ENCODE results near the gene PIEZO2.
"Not testable (repeated sequence)": the region's sequence is repeated elsewhere in the genome, so short reads cannot be mapped to it uniquely, and the experiment has no call there.

PIEZO2 gene

DNA sequence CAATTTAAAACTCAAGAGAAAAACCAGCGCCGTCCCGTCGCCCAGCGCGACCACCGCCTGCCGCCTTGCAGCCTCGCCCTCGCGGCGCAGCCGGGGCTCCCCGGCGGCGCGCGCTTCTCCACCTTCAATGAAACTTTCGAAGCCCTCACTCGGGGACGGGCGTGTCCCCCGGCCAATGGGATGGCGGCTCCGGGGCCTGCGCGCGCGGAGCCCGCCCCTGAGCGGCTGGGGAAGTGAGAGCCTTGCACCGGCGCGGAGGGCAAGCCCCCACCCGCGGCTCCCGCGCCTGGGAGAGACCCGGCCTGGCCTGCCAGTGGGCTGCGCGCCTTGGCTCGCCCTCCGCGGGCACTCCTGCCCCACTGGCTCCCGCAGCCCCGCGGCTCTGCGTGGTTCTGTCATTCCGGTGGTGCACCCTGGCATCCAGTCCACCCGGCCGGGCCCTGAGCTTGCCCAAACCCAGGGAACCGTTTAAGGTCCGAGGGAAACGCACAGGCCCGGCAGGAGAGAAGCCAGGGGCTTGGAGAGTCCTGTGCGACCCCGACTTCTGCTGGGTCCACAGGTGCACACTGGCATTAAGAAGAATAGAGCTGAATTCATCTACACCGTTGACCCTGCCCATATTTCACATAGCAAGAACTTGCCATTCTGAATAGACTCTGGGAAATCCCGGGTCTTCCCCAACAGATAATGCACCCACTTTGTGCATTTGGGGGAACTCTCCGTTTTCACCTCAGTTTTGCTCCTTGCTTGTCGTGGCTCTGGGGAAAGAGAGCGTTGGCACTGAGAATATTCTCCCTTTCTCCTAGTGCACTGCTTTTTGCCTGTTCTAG, at the start of gene PIEZO2:
Gene PIEZO2, minus strand, starts transcription at position 129 of the 830 bp plus-strand sequence. CDS start 981 bp downstream, outside the sequence.
- H3K9me3 Mint-ChIP-seq: no peaks in the 10 kb centered on the region
- DNase-seq: peak; percentile 56
- H3K27ac Mint-ChIP-seq: no peak within 1 kb of the TSS
- H3K4me1 Mint-ChIP-seq: peaks cover 7 to 14% of the 10 kb centered on the region in 2 donors
- peak within 1 kb of the TSS; percentile 36 to 58 for H3K4me3 Mint-ChIP-seq
- H3K27me3 Mint-ChIP-seq: peaks cover 55 to 62% of the 10 kb centered on the region in 2 donors
- H3K36me3 Mint-ChIP-seq: no peaks in the 10 kb centered on the region
- peak; percentile 88 to 96 for ATAC-seq (replicated peaks)

DNA sequence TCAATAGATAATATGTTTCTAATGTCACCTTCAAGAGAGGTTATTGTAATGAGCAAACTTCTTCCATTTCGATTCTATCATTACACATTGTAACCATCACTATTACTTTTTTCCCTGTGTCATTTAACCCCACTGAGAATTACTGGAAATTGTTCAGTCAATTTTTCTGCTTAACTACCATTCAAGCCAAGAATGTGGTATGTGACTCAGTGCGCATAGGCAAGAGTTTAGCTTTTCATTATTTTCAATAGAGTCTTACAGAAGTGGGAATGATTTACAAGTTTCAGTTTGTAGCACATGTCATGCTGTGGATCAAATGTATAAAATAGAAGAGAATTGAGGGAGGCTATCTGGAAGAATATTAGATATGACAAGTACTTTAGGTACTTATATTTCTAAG, 34.3 kb upstream of the PIEZO2 start:
- H3K36me3 Mint-ChIP-seq: no peaks in the 10 kb centered on the region

DNA sequence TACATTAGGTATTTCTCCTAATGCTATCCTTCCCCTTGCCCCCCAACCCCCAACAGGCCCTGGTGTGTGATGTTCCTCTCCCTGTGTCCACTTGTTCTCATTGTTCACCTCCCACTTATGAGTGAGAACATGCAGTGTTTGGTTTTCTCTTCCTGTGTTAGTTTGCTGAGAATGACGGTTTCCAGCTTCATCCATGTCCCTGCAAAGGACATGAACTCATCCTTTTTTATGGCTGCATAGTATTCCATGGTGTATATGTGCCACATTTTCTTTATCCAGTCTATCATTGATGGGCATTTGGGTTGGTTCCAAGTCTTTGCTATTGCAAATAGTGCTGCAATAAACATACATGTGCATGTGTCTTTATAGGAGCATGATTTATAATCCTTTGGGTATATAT, 32.3 kb upstream of the PIEZO2 start:
- not testable (repeated sequence) for H3K36me3 Mint-ChIP-seq; H3K27ac Mint-ChIP-seq; H3K4me1 Mint-ChIP-seq; H3K9me3 Mint-ChIP-seq; ATAC-seq (replicated peaks); H3K4me3 Mint-ChIP-seq; H3K27me3 Mint-ChIP-seq; DNase-seq

More for the DNA sequence above, 34.3 kb upstream of the PIEZO2 start:
- DNase-seq (no peak), ATAC-seq (replicated peaks) (no peak)
- Mint-ChIP-seq H3K27ac (no peak overlapping the region), H3K4me1 (no peaks in the 10 kb centered on the region), H3K27me3 (peaks cover 0 to 4% of the 10 kb centered on the region in 2 donors), H3K4me3 (no peak overlapping the region), H3K9me3 (peaks cover 0 to 3% of the 10 kb centered on the region in 2 donors)

DNA sequence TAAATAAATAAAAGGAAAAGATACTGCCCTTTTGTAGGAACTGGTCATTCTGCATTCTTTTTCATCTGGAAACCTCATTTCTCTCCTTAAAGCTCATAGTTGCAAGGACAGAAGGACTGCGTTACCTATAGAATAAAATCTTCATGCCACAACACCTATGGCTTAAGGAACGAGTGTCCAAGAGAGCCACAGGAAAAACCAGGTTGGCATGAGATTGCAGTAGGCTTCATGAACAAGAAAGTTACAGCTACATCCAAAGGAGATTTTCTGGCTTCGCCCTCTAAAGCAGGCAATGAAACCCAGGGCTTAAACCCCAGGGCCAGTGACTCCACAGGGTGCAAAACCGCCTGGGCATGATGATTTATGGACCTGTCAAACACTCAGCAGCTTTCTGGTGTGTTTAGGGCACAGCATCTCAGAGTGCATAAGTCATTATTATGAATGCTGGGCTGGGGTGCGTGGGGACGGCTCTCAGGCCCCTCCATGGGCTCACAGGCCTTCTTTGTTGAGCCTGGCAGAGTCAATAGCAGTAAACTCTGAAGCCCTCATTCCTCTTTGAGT, 30.7 kb upstream of the PIEZO2 start:
- ATAC-seq (replicated peaks) (no peak), DNase-seq (no peak)
- H3K4me3 Mint-ChIP-seq: no peak overlapping the region
- peaks cover 0 to 3% of the 10 kb centered on the region in 2 donors for H3K9me3 Mint-ChIP-seq
- H3K27ac Mint-ChIP-seq: no peak overlapping the region
- no peaks in the 10 kb centered on the region for H3K4me1 Mint-ChIP-seq
- H3K36me3 Mint-ChIP-seq: no peaks in the 10 kb centered on the region
- no peaks in the 10 kb centered on the region for H3K27me3 Mint-ChIP-seq

DNA sequence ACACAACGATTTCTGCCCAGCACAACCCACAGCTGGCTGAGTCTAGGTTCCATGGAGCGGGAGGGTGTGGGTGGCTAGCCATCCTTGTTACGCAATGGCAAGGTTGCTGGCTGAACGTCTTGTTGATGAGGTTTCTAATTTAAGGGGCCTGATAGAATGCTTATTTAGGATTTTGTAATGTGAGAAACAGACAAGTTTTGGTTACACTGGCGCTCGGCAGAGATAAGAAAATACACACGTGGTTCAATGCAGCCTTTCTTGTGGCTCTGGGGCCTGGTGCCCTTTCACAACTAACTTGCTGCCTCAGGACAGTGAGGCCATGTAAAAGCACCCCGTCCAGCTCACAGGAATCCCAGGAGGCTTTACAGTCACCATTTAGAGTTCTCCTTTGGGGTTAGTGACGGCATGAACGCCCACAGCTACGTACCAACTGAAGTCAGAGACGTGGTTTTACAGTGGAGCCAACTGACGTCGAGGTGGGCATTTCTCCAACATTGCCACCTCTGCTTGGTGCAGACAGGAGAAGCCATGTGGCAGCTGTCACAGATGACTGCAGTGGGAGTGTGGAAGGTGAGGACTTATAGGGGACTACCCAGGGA, 29.7 kb upstream of the PIEZO2 start:
- H3K27me3 Mint-ChIP-seq: no peaks in the 10 kb centered on the region
- no peak for DNase-seq
- H3K36me3 Mint-ChIP-seq: no peaks in the 10 kb centered on the region
- no peaks in the 10 kb centered on the region for H3K4me1 Mint-ChIP-seq
- H3K4me3 Mint-ChIP-seq: no peak overlapping the region
- H3K9me3 Mint-ChIP-seq: peaks cover 0 to 3% of the 10 kb centered on the region in 2 donors
- no peak for ATAC-seq (replicated peaks)
- no peak overlapping the region for H3K27ac Mint-ChIP-seq

DNA sequence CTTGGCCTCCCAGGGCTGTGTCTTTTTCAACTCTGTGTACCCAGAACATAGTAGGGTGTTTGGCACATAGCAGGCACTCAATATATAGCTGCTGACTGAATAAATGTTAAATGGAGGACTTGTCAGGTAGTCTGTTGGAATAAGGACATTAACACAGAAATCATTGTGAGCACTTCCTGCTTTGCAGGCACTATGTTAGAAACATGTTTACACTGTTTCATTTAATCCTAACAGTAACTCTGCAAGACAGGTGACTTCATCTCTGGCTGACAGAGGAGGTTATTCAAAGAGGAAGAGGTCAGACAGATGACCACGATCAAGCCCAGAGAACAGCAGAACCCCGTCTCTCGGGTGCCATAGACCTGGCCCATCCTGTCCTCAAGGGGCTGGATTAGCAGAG, 28.0 kb upstream of the PIEZO2 start:
- peaks cover 0 to 3% of the 10 kb centered on the region in 2 donors for H3K9me3 Mint-ChIP-seq
- no peak for DNase-seq
- H3K4me1 Mint-ChIP-seq: no peaks in the 10 kb centered on the region
- no peak overlapping the region for H3K4me3 Mint-ChIP-seq
- no peaks in the 10 kb centered on the region for H3K27me3 Mint-ChIP-seq
- no peak overlapping the region for H3K27ac Mint-ChIP-seq
- H3K36me3 Mint-ChIP-seq: no peaks in the 10 kb centered on the region
- no peak for ATAC-seq (replicated peaks)

DNA sequence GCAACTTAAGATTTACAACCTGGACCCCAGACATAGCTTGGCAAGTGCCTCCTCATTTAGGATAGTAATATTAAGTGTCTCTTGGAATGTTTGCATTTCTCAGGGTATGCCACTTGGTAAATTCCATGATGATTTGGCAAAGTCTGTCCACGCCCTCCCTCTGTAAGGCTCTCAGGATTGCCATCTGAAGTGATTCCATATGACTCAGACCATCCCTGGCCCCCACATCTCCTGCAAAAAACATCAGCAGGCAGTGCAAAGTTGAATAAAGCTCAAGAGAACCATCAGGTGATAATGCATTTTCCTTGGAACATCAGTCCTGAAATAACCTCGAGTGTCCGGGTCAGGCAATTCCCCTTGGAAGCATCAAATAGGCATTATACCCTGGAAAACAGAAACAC, 27.1 kb upstream of the PIEZO2 start:
- H3K27ac Mint-ChIP-seq: no peak overlapping the region
- no peaks in the 10 kb centered on the region for H3K27me3 Mint-ChIP-seq
- no peak for ATAC-seq (replicated peaks)
- H3K9me3 Mint-ChIP-seq: no peaks in the 10 kb centered on the region
- no peak overlapping the region for H3K4me3 Mint-ChIP-seq
- no peaks in the 10 kb centered on the region for H3K4me1 Mint-ChIP-seq
- no peak for DNase-seq
- no peaks in the 10 kb centered on the region for H3K36me3 Mint-ChIP-seq

DNA sequence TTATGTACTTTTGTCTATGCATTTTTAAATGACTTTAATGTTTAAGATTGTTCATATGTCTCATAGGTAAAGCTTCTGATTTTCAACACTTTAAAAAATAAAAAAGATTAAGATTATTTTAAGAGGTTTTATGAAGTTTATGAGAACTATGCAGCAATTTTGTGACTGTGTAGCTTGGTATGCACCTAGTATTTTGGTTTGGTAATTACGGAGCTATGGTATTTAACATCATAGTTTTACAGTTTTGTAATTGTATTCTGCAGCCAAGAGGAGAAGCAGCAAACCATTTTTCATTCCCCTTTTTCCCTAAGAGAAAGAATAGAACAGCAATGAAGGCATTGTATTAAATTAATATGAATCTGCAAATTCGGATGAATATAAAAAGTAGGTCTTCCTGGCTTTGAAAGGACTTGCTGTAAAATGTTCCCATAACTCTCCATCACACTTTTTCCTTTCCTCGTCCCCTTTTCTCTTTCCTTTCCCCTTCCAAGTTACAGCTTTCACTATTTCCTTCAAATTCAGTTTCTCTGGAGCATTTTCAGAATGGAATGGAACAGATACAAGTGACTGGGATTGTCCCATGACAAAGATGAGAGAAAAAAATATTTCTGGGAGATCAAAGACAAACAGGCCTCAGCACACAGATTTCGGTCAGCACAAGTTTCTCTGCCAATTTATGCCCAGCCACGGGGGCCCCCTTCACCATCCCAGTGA, 26.1 kb upstream of the PIEZO2 start:
- H3K27ac Mint-ChIP-seq: no peak overlapping the region
- ATAC-seq (replicated peaks) (no peak), DNase-seq (no peak)
- H3K36me3 Mint-ChIP-seq: no peaks in the 10 kb centered on the region
- no peaks in the 10 kb centered on the region for H3K4me1 Mint-ChIP-seq
- H3K9me3 Mint-ChIP-seq: no peaks in the 10 kb centered on the region
- no peaks in the 10 kb centered on the region for H3K27me3 Mint-ChIP-seq
- no peak overlapping the region for H3K4me3 Mint-ChIP-seq

DNA sequence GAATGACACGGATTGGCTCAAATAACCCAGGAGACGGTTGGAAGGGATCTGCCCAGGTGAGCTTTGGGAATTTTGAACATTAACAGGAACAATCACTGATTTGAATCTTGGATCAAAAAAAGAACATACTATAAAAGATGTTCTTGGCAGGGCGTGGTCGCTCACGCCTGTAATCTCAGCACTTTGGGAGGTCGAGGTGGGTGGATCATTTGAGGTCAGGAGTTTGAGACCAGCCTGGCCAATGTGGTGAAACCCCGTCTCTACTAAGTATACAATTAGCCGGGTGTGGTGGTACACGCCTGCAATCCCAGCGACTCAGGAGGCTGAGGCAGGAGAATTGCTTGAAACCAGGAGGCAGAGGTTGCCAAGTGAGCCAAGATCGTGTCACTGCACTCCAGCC, 24.8 kb upstream of the PIEZO2 start:
- H3K36me3 Mint-ChIP-seq; ATAC-seq (replicated peaks); H3K4me3 Mint-ChIP-seq; H3K27ac Mint-ChIP-seq; H3K9me3 Mint-ChIP-seq; DNase-seq; H3K27me3 Mint-ChIP-seq; H3K4me1 Mint-ChIP-seq: not testable (repeated sequence)

DNA sequence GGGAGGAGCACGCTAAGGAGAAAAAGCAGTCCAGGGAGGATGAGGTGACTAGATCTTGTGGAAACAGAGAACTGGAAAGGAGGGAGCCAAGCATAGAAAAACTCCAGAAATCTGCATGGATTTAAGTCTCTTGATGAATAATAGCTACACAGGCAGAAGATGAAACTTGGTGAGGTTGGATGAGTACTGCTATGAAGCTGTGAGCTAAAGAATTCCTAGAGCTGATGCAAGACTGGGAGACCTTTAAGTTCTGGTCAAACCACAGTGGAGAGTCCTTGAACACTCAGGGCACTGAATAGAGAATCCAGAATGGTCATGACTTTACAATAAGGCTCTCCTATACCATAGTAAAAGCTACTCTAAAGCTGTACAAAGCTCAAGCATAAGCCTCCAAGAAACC, 18.4 kb upstream of the PIEZO2 start:
- no peak for DNase-seq
- Mint-ChIP-seq H3K9me3 (no peaks in the 10 kb centered on the region), H3K4me1 (peaks cover 4 to 5% of the 10 kb centered on the region in 2 donors), H3K27ac (no peak overlapping the region), H3K36me3 (no peaks in the 10 kb centered on the region), H3K4me3 (no peak overlapping the region), H3K27me3 (peaks cover 6 to 18% of the 10 kb centered on the region in 2 donors)
- no peak for ATAC-seq (replicated peaks)

DNA sequence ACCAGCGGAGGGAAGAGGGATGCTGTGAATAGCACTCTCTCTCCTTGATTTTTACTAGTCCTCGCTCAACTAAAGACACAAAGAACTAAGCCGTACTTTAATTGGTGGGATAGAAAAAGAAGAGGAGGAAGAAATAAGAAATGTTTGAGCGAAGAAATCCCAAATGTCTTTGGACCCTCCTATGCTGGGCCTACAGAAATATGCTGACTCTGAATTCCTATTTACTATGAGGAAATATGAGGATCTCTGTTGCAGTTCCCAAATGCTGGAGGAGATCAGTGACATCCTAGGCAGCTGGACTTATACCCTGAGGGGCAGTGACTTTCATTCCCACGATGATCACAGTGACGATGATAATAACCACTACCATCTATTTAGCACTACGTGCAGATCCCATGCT, 16.6 kb upstream of the PIEZO2 start:
- peaks cover 4 to 5% of the 10 kb centered on the region in 2 donors for H3K4me1 Mint-ChIP-seq

DNA sequence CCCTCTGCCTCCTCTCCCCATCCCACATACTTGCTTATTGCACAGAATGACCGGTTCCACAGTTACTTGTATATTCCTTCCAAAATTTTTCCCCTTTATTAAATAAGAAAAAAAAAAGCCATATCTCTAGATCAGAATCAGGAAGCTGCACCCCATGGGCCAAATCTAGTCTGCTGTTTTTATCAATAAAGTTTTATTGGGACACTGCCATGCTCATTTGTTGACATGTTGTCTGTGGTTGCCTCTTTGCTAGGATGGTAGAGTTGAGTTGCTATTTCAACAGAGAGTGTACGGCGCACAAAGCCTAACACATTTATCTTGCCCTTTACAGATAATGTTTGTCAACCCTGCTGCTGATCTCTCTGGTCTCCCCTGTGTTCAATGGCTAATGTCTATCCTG, 15.8 kb upstream of the PIEZO2 start:
- peaks cover 11 to 27% of the 10 kb centered on the region in 2 donors for H3K27me3 Mint-ChIP-seq

More for the DNA sequence above, 16.6 kb upstream of the PIEZO2 start:
- H3K36me3 Mint-ChIP-seq: no peaks in the 10 kb centered on the region
- peaks cover 6 to 19% of the 10 kb centered on the region in 2 donors for H3K27me3 Mint-ChIP-seq
- H3K9me3 Mint-ChIP-seq: no peaks in the 10 kb centered on the region
- H3K4me3 Mint-ChIP-seq: no peak overlapping the region
- no peak overlapping the region for H3K27ac Mint-ChIP-seq
- DNase-seq (no peak), ATAC-seq (replicated peaks) (no peak)

DNA sequence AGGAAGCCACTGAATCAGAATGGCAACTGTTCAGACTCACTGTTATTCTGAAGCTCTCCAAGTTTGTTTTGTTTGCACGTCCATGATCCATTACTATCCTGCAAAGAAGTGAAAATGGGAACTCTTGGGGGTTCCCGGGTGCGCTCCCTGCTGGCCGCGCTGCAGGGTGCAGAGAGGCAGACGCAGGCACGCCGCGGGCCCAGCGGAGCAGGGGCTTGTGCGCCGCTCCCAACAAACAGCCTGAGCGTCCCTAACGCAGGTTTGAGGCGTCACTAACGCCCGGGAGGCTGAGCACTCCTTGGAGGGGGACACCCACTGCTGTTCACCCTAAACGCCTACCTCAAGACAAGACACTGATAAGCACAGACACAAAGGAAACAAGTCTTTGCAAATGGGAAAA, 14.3 kb upstream of the PIEZO2 start:
- no peaks in the 10 kb centered on the region for H3K36me3 Mint-ChIP-seq
- H3K9me3 Mint-ChIP-seq: no peaks in the 10 kb centered on the region
- peak; percentile 39 to 51 for ATAC-seq (replicated peaks)

More for the DNA sequence above, 15.8 kb upstream of the PIEZO2 start:
- Mint-ChIP-seq H3K9me3 (no peaks in the 10 kb centered on the region), H3K36me3 (no peaks in the 10 kb centered on the region), H3K4me3 (no peak overlapping the region), H3K4me1 (peaks cover 4 to 5% of the 10 kb centered on the region in 2 donors), H3K27ac (no peak overlapping the region)
- no peak for DNase-seq
- ATAC-seq (replicated peaks): no peak

DNA sequence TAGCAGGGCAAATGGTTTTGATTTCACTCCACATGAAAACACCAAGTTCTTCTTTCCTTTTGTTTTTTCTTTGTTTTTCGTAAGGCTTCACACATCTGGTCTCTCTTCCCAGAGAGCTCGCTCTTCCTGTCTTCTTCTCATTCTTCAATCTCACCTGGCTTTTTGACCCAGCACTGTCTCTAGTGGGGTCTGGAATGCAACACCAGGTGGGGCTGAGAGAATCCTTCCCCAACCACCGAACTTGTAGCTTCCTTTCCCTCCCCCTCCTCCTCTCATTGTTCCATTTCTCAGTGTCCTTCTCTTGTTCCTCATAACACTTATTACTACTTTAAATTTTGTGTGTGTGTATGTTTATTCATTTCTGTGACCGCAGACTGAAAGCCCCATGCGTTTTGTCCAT, 13.5 kb upstream of the PIEZO2 start:
- H3K27ac Mint-ChIP-seq: no peak overlapping the region
- ATAC-seq (replicated peaks) (no peak), DNase-seq (no peak)
- peaks cover 4 to 5% of the 10 kb centered on the region in 2 donors for H3K4me1 Mint-ChIP-seq
- no peaks in the 10 kb centered on the region for H3K36me3 Mint-ChIP-seq
- H3K27me3 Mint-ChIP-seq: peaks cover 11 to 43% of the 10 kb centered on the region in 2 donors
- H3K4me3 Mint-ChIP-seq: no peak overlapping the region
- H3K9me3 Mint-ChIP-seq: no peaks in the 10 kb centered on the region

More for the DNA sequence above, 14.3 kb upstream of the PIEZO2 start:
- DNase-seq: no peak
- Mint-ChIP-seq H3K27me3 (peaks cover 11 to 38% of the 10 kb centered on the region in 2 donors), H3K4me3 (no peak overlapping the region), H3K4me1 (peaks cover 4 to 5% of the 10 kb centered on the region in 2 donors), H3K27ac (no peak overlapping the region)
